ENCODE data around the gene THBS2. TPM values are rescaled to one million over a fixed set of nuclear protein-coding genes. Genes with fewer than 3 reads are reported as not detected.

The THBS2 gene
- 1,023 and 3,001 TPM in 2 replicates for total RNA-seq (ENCODE audit: low replicate concordance)

DNA sequence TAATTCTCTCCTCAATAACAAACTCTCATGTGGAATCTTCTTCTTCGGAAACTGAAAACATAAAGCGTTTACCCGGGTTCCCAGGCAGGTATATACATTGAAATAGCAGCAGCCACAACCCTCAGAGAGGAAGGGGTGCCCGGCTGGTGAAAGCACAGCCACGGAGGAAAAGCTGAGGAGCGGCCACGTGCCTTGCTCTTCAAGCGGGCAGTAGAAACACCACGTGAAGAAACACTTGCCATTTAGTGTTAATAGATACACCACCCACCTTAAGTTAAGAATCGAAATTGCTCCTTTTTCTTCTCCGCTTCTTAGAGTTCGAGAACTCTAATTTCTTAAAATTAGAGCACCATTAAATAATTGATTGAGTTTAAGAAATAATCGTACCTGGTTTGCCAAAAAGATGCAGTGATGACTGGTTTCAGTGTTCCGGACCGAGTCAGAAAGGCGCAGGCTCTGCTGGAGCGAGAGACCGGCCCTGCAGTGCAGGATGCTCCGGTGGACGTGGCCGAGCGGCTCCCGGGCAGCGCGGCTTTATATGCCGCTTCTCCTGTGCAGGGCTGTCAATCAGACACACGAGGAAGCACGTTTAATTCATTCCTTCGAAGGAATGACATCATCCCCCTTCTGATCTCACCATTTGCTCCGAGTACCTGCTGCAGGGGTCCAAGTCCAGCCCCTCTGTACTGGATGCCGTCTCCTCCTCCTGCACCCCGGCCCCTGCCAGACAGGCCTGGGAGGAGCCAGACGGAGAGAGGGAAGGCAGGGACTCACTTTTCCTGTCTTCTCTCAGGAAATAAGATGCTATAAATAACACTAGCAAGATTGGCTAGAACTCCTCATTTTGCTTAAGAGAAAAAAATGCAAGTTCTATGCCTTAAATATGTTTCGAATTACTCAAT is at the start of gene THBS2:
THBS2 (minus strand) TSS at position 510 of the 902 bp plus-strand sequence. CDS start 3,062 bp downstream, outside the sequence.

Data from smooth muscle cell of the coronary artery (primary cell).